Spleen (tissue), 11 donors: ENCODE data around the gene PDZD2. TPM values are rescaled to one million over a fixed set of nuclear protein-coding genes. Genes with fewer than 3 reads are reported as not detected.

Experiments
- DNase-seq: peaks from one replicate; pipeline ENCODE4 v3.0.0-alpha.2; 2020
- H3K27ac ChIP-seq, 8 donors: fragments of 200-600 bp; sonication (generic) in 7 of 8; 1 replicate in 4 of 8; 2 replicates in 4 of 8; pipeline versions ENCODE4 v1.5.0 to v1.8.0; 2016 to 2021; ENCODE audit warnings: inconsistent platforms in 4 of 8, mild to moderate bottlenecking in 4 of 8, moderate library complexity in 1 of 8
- H3K27me3 ChIP-seq, 7 donors: fragments of 200-600 bp; sonication (generic) in 6 of 7; replicated peaks in 1 of 7; 1 replicate in 4 of 7; 2 replicates in 3 of 7; pipeline versions ENCODE4 v1.5.0 to v1.8.0; 2016 to 2021; ENCODE audit warnings: inconsistent platforms in 3 of 7, mild to moderate bottlenecking in 1 of 7
- H3K36me3 ChIP-seq, 6 donors: fragments of 200-600 bp; sonication (generic) in 5 of 6; 1 replicate in 4 of 6; 2 replicates in 2 of 6; pipeline versions ENCODE4 v1.5.0 to v1.8.0; 2016 to 2021; ENCODE audit warnings: inconsistent platforms in 2 of 6
- H3K4me1 ChIP-seq, 6 donors: fragments of 200-600 bp; sonication (generic) in 5 of 6; 1 replicate in 3 of 6; 2 replicates in 3 of 6; pipeline versions ENCODE4 v1.5.0 to v1.8.0; 2016 to 2021; ENCODE audit warnings: inconsistent platforms in 3 of 6
- H3K4me3 ChIP-seq, 8 donors: fragments of 200-600 bp; sonication (generic) in 7 of 8; 1 replicate in 4 of 8; 2 replicates in 4 of 8; pipeline versions ENCODE4 v1.5.0 to v1.8.0; 2016 to 2021; ENCODE audit warnings: inconsistent platforms in 4 of 8, mild to moderate bottlenecking in 4 of 8, moderate library complexity in 2 of 8
- H3K9me3 ChIP-seq, 8 donors: fragments of 200-600 bp; sonication (generic) in 7 of 8; 1 replicate in 4 of 8; 2 replicates in 4 of 8; pipeline versions ENCODE4 v1.5.0 to v1.8.0; 2016 to 2021; ENCODE audit warnings: inconsistent platforms in 4 of 8
- CTCF ChIP-seq, 11 experiments: fragments of 200-600 bp in 7 of 11; fragments of 450-650 bp in 4 of 11; sonication (generic) in 4 of 11; IDR thresholded peaks in 8 of 11; conservative IDR thresholded peaks in 3 of 11; 1 replicate in 7 of 11; 2 replicates in 4 of 11; pipeline versions ENCODE4 v1.4.0 to v1.8.0; 2016 to 2021; ENCODE audit warnings: antibody characterized with exemption in 11 of 11, inconsistent platforms in 4 of 11, mild to moderate bottlenecking in 1 of 11
- POLR2A ChIP-seq, 3 donors: fragments of 450-650 bp; IDR thresholded peaks; one replicate each; pipeline ENCODE4 v1.5.1; 2017; ENCODE audit warnings: antibody characterized with exemption in 3 of 3, mild to moderate bottlenecking in 1 of 3
- POLR2AphosphoS5 ChIP-seq, 3 donors: sonication (generic); formaldehyde crosslinking; IDR thresholded peaks; one replicate each; pipeline ENCODE4 v1.5.1; 2017; ENCODE audit warnings: antibody characterized with exemption in 3 of 3
- WGBS, 5 donors: extraction: QIAGEN DNeasy Blood & Tissue Kit in 3 of 5; methylation state at CpG; one replicate each; pipeline versions ENCODE4 v1.1.5 to v1.1.7; 2013 to 2018; 5-methylcytosine and 5-hydroxymethylcytosine counted together
- intact Hi-C: fragments of 100-400 bp; cut with DNase I; formaldehyde crosslinking; loops from one replicate; pipeline ENCODE4 v1.15.0; 2023; ENCODE audit warnings: low total_unique reads
- polyA plus RNA-seq, 3 donors: library from polyadenylated mRNA; stranded (reverse); fragments of 200-250 nt; gene quantifications; one replicate each; pipeline ENCODE4 v1.2.1, GENCODE V29; 2013
- total RNA-seq, 7 donors: library from RNA; depleted of rRNA in 3 of 7; stranded (reverse); fragments of >200 nt in 3 of 7; fragmentation: NEBNext Ultra II Directional in 4 of 7; extraction: Animal tissue kit (Norgen Biotek cat#: 25700) in 4 of 7; gene quantifications; one replicate each; pipeline versions ENCODE4 v1.1.0 to v1.2.1, GENCODE V29; 2016 to 2021
- donor health status: healthy with polysubstance abuse.
- donor health status: DM: no; HTN: no; CAD: no; lungs with moderate emphysema.
- donor health status: DM: no; HTN: no; CAD: no.
- donor health status: Bipolar disorder and iron deficiency.
- donor health status: healthy.
- donor health status: DM: no; HTN: no; CAD: no.
- donor health status: DM: yes; HTN: yes; CAD: no.

Gene PDZD2
- total and polyA plus RNA-seq, 10 donors = 0.09 to 4.7 (median 2.4) TPM

DNA sequence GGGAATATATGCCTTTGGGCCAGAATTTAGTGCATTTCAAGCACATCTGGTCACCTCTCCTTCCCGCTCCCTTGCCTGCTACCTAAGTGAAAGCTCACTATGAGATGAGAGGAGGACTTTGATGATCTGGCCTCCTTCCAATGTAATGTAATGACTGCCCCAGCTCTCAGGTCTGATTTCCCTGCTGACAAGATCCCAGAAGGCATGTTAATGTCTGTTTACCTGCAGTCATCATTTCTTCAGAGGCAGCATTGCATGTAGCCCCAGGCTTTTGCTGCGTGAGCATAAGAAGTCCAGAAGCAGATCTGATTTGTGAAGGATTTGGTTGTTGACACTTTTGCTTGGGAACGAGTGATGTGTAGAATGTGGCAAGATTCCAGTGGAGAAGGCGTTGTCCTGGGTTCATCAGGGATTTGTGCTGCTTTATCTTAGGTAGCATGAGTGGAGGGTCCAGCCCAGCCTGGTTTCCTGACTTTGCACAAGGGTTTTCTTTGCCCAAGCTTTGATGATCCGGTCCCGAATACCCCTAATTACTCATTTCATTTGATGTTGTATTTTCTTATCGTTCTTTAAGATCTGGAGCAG is 342.5 kb downstream of the PDZD2 start:
- Histone ChIP-seq H3K4me1 (no peaks in the 10 kb centered on the region), H3K4me3 (no peak overlapping the region), H3K27ac (no peak overlapping the region), H3K36me3 (no peaks in the 10 kb centered on the region), H3K9me3 (no peaks in the 10 kb centered on the region), H3K27me3 (no peaks in the 10 kb centered on the region)
- TF ChIP-seq POLR2AphosphoS5 (IDR thresholded peaks at IDR 0.05) (no peak), CTCF (IDR thresholded peaks at IDR 0.05 in 8 of 11, conservative IDR thresholded peaks at IDR 0.05 in 3 of 11) (no peak), POLR2A (IDR thresholded peaks at IDR 0.05) (no peak)
- WGBS, 5 donors = 80 to 90% (median 87%) methylated on average over 7 of the region's 7 CpGs
- intact Hi-C loops = no loop called here
- DNase-seq = no peak

GRCh38 chr5:31982027-31982426 is 343.1 kb downstream of the PDZD2 start:
- DNase-seq = no peak
- Histone ChIP-seq H3K36me3 (no peaks in the 10 kb centered on the region), H3K4me1 (no peaks in the 10 kb centered on the region), H3K4me3 (no peak overlapping the region), H3K27ac (no peak overlapping the region), H3K27me3 (no peaks in the 10 kb centered on the region), H3K9me3 (no peaks in the 10 kb centered on the region)
- TF ChIP-seq POLR2AphosphoS5 (IDR thresholded peaks at IDR 0.05) (no peak), CTCF (IDR thresholded peaks at IDR 0.05 in 8 of 11, conservative IDR thresholded peaks at IDR 0.05 in 3 of 11) (no peak), POLR2A (IDR thresholded peaks at IDR 0.05) (no peak)
- intact Hi-C loops = no loop called here
- 84 to 93% (median 90%) methylated on average over 6 of the region's 6 CpGs for WGBS, 5 donors

- Histone ChIP-seq H3K9me3 (peaks cover 0 to 4% (median 0%) of the 10 kb centered on the region in 8 donors), H3K27me3 (no peaks in the 10 kb centered on the region), H3K4me3 (no peak overlapping the region), H3K36me3 (no peaks in the 10 kb centered on the region), H3K27ac (no peak overlapping the region), H3K4me1 (no peaks in the 10 kb centered on the region)
- no peak for DNase-seq
- intact Hi-C loops = no loop called here
- TF ChIP-seq POLR2A (IDR thresholded peaks at IDR 0.05) (no peak), POLR2AphosphoS5 (IDR thresholded peaks at IDR 0.05) (no peak), CTCF (IDR thresholded peaks at IDR 0.05 in 8 of 11, conservative IDR thresholded peaks at IDR 0.05 in 3 of 11) (no peak)
- WGBS, 5 donors = 85 to 98% (median 93%) methylated on average over 2 of the region's 2 CpGs
Observed at GRCh38 chr5:31982621-31983020, 343.7 kb downstream of the PDZD2 start.

- no peak overlapping the region for H3K27ac ChIP-seq
- WGBS, 5 donors = 55 to 85% (median 68%) methylated on average over 4 of the region's 4 CpGs
- H3K4me1 ChIP-seq = no peaks in the 10 kb centered on the region
- peaks cover 0 to 7% (median 0%) of the 10 kb centered on the region in 8 donors for H3K9me3 ChIP-seq
- no peaks in the 10 kb centered on the region for H3K36me3 ChIP-seq
- no peaks in the 10 kb centered on the region for H3K27me3 ChIP-seq
- intact Hi-C loops = no loop called here
- no peak overlapping the region for H3K4me3 ChIP-seq
- no peak for TF ChIP-seq CTCF (IDR thresholded peaks at IDR 0.05 in 8 of 11, conservative IDR thresholded peaks at IDR 0.05 in 3 of 11)
- no peak for DNase-seq
Observed at GRCh38 chr5:31983851-31984250, 344.9 kb downstream of the PDZD2 start.
